K562 (cell line): ENCODE results near the gene BAK1. TPM values are rescaled to one million over a fixed set of nuclear protein-coding genes. Genes with fewer than 3 reads are reported as not detected.

ENCODE experiments used
- ETV6 ChIP-seq, 3 experiments: fragments of 150-350 bp in 1 of 3; sonication (generic) in 1 of 3; formaldehyde crosslinking in 1 of 3; IDR thresholded peaks; 2 replicates each; pipeline versions ENCODE4 v1.6.1 to v1.8.0; 2014 to 2022; ENCODE audit warnings: borderline replicate concordance in 2 of 3, low read depth in 2 of 3, antibody characterized with exemption in 1 of 3, low read length in 1 of 3, mild to moderate bottlenecking in 1 of 3, missing genetic modification reagents in 1 of 3
- FOS ChIP-seq: IDR thresholded peaks from 3 replicates; pipeline ENCODE4 v1.6.1; 2011; ENCODE audit not compliant: insufficient read length; ENCODE audit errors: extremely low read depth
- GTF2F1 ChIP-seq: IDR thresholded peaks from 2 replicates; pipeline ENCODE4 v1.6.1; 2011; ENCODE audit warnings: low read depth, low read length, improper control_type of control experiment
- KDM1A ChIP-seq, 2 experiments: fragments of 450-650 bp; IDR thresholded peaks; 2 replicates each; pipeline ENCODE4 v1.6.1; 2016; ENCODE audit warnings: mild to moderate bottlenecking in 2 of 2
- MBD2 ChIP-seq: sonication (generic); IDR thresholded peaks from 2 replicates; pipeline ENCODE4 v1.6.1; 2016; ENCODE audit warnings: low read depth, borderline replicate concordance
- MCM2 ChIP-seq: fragments of 450-650 bp; IDR thresholded peaks from 2 replicates; pipeline ENCODE4 v1.6.1; 2017; ENCODE audit warnings: low read depth, mild to moderate bottlenecking
- PKNOX1 ChIP-seq: fragments of 450-650 bp; IDR thresholded peaks from 2 replicates; pipeline ENCODE4 v1.6.1; 2016
- POLR3G ChIP-seq: IDR thresholded peaks from 2 replicates; pipeline ENCODE4 v1.6.1; 2011; ENCODE audit not compliant: insufficient read length, insufficient replicate concordance; ENCODE audit errors: extremely low read depth
- TAF1 ChIP-seq: IDR thresholded peaks from 2 replicates; pipeline ENCODE4 v1.6.1; 2011; ENCODE audit warnings: mild to moderate bottlenecking, low read length, moderate library complexity; ENCODE audit not compliant: insufficient read depth, control insufficient read depth, severe bottlenecking; ENCODE audit errors: extremely low read depth
- U2AF2 ChIP-seq: fragments of 200-400 bp; formaldehyde crosslinking; optimal IDR thresholded peaks from 2 replicates; pipeline ENCODE3; 2017; ENCODE audit warnings: low read depth, mild to moderate bottlenecking, low read length
- ZBTB43 ChIP-seq: sonication (generic); formaldehyde crosslinking; IDR thresholded peaks from 2 replicates; pipeline ENCODE4 v1.8.0; 2023; ENCODE audit warnings: mild to moderate bottlenecking, missing genetic modification reagents
- ZNF184 ChIP-seq: sonication (generic); formaldehyde crosslinking; IDR thresholded peaks from 2 replicates; pipeline ENCODE4 v1.5.0; 2020; ENCODE audit warnings: missing genetic modification reagents
- ZNF224 ChIP-seq: sonication (generic); formaldehyde crosslinking; IDR thresholded peaks from 2 replicates; pipeline ENCODE4 v1.8.0; 2022; ENCODE audit warnings: mild to moderate bottlenecking, missing genetic modification reagents
- ZNF3 ChIP-seq: fragments of 250-450 bp; sonication (Bioruptor Pico); IDR thresholded peaks from 2 replicates; pipeline ENCODE4 v1.5.0; 2021; ENCODE audit warnings: mild to moderate bottlenecking, moderate library complexity
- ZNF354B ChIP-seq: fragments of 250-450 bp; sonication (Bioruptor Pico); IDR thresholded peaks from 2 replicates; pipeline ENCODE4 v1.4.0; 2020
- ZNF41 ChIP-seq: fragments of 250-450 bp; sonication (Bioruptor Pico); conservative IDR thresholded peaks from 2 replicates; pipeline ENCODE4 v1.4.0; 2020; ENCODE audit warnings: mild to moderate bottlenecking
- ZNF436 ChIP-seq: fragments of 250-450, 450-650 bp; sonication (Bioruptor Pico); formaldehyde crosslinking; IDR thresholded peaks from 2 replicates; pipeline ENCODE4 v1.7.0; 2020; ENCODE audit warnings: mild to moderate bottlenecking
- ZNF707 ChIP-seq: fragments of 250-450 bp; sonication (Bioruptor Pico); conservative IDR thresholded peaks from 2 replicates; pipeline ENCODE4 v1.8.0; 2022; ENCODE audit warnings: inconsistent platforms, mild to moderate bottlenecking, moderate library complexity
- ZNF740 ChIP-seq, 3 experiments: fragments of 200-800 bp in 1 of 3; sonication (Bioruptor generic) in 1 of 3; sonication (generic) in 1 of 3; formaldehyde crosslinking in 1 of 3; IDR thresholded peaks; 2 replicates each; pipeline versions ENCODE4 v1.6.1 to v1.8.0; 2016 to 2022; ENCODE audit warnings: mild to moderate bottlenecking in 2 of 3, missing compliant biosample characterization in 2 of 3, missing genetic modification characterization in 2 of 3, missing genetic modification reagents in 1 of 3
- polyA plus RNA-seq, 8 experiments: library from polyadenylated mRNA; depleted of rRNA in 4 of 8; stranded (reverse) in 5 of 8; unstranded in 3 of 8; fragments of >200 nt; fragmentation: Nextera tagmentation in 2 of 8; fragmentation: Illumina TruSeq in 1 of 8; extraction: Ambion mirVana in 2 of 8; extraction: Trizol in 1 of 8; gene quantifications; 2 replicates each; pipeline versions ENCODE4 v1.2.1 to v1.2.3, GENCODE V29; 2011 to 2014; ENCODE audit warnings: inconsistent platforms in 1 of 8, missing spikeins in 1 of 8
- total RNA-seq, 7 experiments: library from RNA; depleted of rRNA in 6 of 7; stranded (reverse); fragments of >200 nt in 6 of 7; fragmentation: Illumina TruSeq in 2 of 7; extraction: Trizol in 2 of 7; gene quantifications; 2 replicates each; pipeline versions ENCODE4 v1.2.1 to v1.2.3, GENCODE V29; 2011 to 2021; ENCODE audit warnings: low replicate concordance in 1 of 7
- TF ChIP-seq, protein P1 (sequence below), 2 experiments: IDR thresholded peaks; 2 replicates each; pipeline ENCODE4 v1.6.1; 2012; ENCODE audit warnings: improper control_type of control experiment in 2 of 2, low read depth in 2 of 2, low read length in 2 of 2, borderline replicate concordance in 1 of 2

BAK1 gene
- total and polyA plus RNA-seq, 9 of the 15 experiments (the other 6 are each of a cell fraction or from before 2014, with no cell fraction given): 5.4 to 30.7 (median 18.9) TPM

GRCh38 chr6:33607784-33608161 lies 27.7 kb upstream of the BAK1 start (continued):
- TF ChIP-seq ZNF41 (CRISPR knock-in tag): no peak
- peak; percentile 79 to 89 for TF ChIP-seq KDM1A (IDR thresholded peaks at IDR 0.05)
- TF ChIP-seq MBD2: no peak
- TF ChIP-seq ZNF184 (CRISPR knock-in tag): no peak
- no peak for TF ChIP-seq ZNF354B (CRISPR knock-in tag)
- TF ChIP-seq, protein P1, sequence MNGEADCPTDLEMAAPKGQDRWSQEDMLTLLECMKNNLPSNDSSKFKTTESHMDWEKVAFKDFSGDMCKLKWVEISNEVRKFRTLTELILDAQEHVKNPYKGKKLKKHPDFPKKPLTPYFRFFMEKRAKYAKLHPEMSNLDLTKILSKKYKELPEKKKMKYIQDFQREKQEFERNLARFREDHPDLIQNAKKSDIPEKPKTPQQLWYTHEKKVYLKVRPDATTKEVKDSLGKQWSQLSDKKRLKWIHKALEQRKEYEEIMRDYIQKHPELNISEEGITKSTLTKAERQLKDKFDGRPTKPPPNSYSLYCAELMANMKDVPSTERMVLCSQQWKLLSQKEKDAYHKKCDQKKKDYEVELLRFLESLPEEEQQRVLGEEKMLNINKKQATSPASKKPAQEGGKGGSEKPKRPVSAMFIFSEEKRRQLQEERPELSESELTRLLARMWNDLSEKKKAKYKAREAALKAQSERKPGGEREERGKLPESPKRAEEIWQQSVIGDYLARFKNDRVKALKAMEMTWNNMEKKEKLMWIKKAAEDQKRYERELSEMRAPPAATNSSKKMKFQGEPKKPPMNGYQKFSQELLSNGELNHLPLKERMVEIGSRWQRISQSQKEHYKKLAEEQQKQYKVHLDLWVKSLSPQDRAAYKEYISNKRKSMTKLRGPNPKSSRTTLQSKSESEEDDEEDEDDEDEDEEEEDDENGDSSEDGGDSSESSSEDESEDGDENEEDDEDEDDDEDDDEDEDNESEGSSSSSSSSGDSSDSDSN (IDR thresholded peaks at IDR 0.05; ENCODE audit: borderline replicate concordance in 1 of 2, low read depth in 2 of 2, low read length in 2 of 2): no peak
- TF ChIP-seq TAF1: no peak
- no peak for TF ChIP-seq POLR3G
- no peak for TF ChIP-seq ZNF436 (CRISPR knock-in tag)
- TF ChIP-seq PKNOX1: no peak
- TF ChIP-seq ZNF3 (CRISPR knock-in tag): no peak
- no peak for TF ChIP-seq FOS
- TF ChIP-seq MCM2: no peak
- TF ChIP-seq ZNF707 (CRISPR knock-in tag): no peak
- no peak for TF ChIP-seq ZBTB43 (CRISPR knock-in tag)
- TF ChIP-seq ZNF740 (CRISPR knock-in tag; IDR thresholded peaks at IDR 0.05): no peak
- TF ChIP-seq ZNF740 (tag; IDR thresholded peaks at IDR 0.05): no peak
- TF ChIP-seq GTF2F1: no peak
- TF ChIP-seq ETV6 (IDR thresholded peaks at IDR 0.05; ENCODE audit: borderline replicate concordance in 1 of 2, low read depth in 2 of 2, low read length in 1 of 2): no peak
- TF ChIP-seq ETV6 (CRISPR knock-in tag; IDR thresholded peaks at IDR 0.05; ENCODE audit: borderline replicate concordance): no peak
- TF ChIP-seq U2AF2: no peak
- no peak for TF ChIP-seq ZNF224 (CRISPR knock-in tag)
